ENCODE data around the gene ISM1. TPM values are rescaled to one million over a fixed set of nuclear protein-coding genes. Genes with fewer than 3 reads are reported as not detected.

ISM1 gene
- total RNA-seq, 1 experiment from 2014 or later: not detected

- DNase-seq (ENCODE audit: low read depth): peak; percentile 77
Observed at GRCh38 chr20:13348311-13349234, 127.5 kb downstream of the ISM1 start.

- no peak for DNase-seq (ENCODE audit: low read depth)
Observed at GRCh38 chr20:13349235-13349604, 128.1 kb downstream of the ISM1 start.

Other genes with a start within 250 kb of the ISM1 start
- 3.0 and 9.2 TPM in 2 replicates for gene SPTLC3, start 212.3 kb upstream of the ISM1 start, total RNA-seq (2014; rRNA removed; shearing (Covaris generic))